Uterus (tissue), 2 donors: ENCODE measurements around the gene TDP1.

Experiments used
- CTCF ChIP-seq, 4 experiments: fragments of 200-600 bp in 2 of 4; fragments of 450-650 bp in 2 of 4; sonication (generic) in 2 of 4; IDR thresholded peaks; one replicate each; pipeline ENCODE4 v1.5.1; 2016 to 2019; ENCODE audit warnings: antibody characterized with exemption in 4 of 4, mild to moderate bottlenecking in 2 of 4, moderate library complexity in 1 of 4
- POLR2A ChIP-seq, 2 donors: fragments of 450-650 bp; IDR thresholded peaks; one replicate each; pipeline ENCODE4 v1.6.1; 2016; ENCODE audit warnings: antibody characterized with exemption in 2 of 2, mild to moderate bottlenecking in 1 of 2, moderate library complexity in 1 of 2

- no peak for TF ChIP-seq CTCF (IDR thresholded peaks at IDR 0.05)
- TF ChIP-seq POLR2A (IDR thresholded peaks at IDR 0.05), result no peak
Observed at GRCh38 chr14:90079576-90079975, 123.8 kb downstream of the TDP1 start.
